NT2/D1 (cell line): ENCODE measurements around the gene ALPK3.

ENCODE experiments used
- SUZ12 ChIP-seq: IDR thresholded peaks from 2 replicates; pipeline ENCODE4 v1.6.1; 2011; ENCODE audit not compliant: insufficient read length, insufficient read depth; ENCODE audit errors: extremely low read depth
- YY1 ChIP-seq: IDR thresholded peaks from 2 replicates; pipeline ENCODE4 v1.6.1; 2011; ENCODE audit not compliant: insufficient read length, insufficient read depth
- ZNF274 ChIP-seq: IDR thresholded peaks from 2 replicates; pipeline ENCODE4 v1.6.1; 2011; ENCODE audit warnings: mild to moderate bottlenecking, low read depth, low read length

GRCh38 chr15:84783493-84784251 is 33.5 kb upstream of the ALPK3 start:
- TF ChIP-seq YY1 (no peak), ZNF274 (no peak), SUZ12 (no peak)
